GM23338 (cell line): ENCODE data around the gene MAP2K5. TPM values are rescaled to one million over a fixed set of nuclear protein-coding genes. Genes with fewer than 3 reads are reported as not detected.
A peak's percentile ranks its signal among the peaks of the same experiment; 100 is the strongest.

Experiments
- ATAC-seq: fragments of 200-7000 bp; cut with Tn5 transposase; 3 replicates; pipeline ENCODE4 v1.9.1; 2020
- DNase-seq: peaks from one replicate; pipeline ENCODE4 v3.0.0-alpha.2; 2015; ENCODE audit warnings: low spot score
- H2AFZ ChIP-seq: fragments of 200-600 bp; sonication (generic); 2 replicates; pipeline ENCODE4 v1.8.0; 2016; ENCODE audit warnings: antibody characterized with exemption, mild to moderate bottlenecking, moderate library complexity
- H3F3A ChIP-seq: fragments of 200-600 bp; sonication (generic); replicated peaks from 2 replicates; pipeline ENCODE4 v1.8.0; 2017; ENCODE audit warnings: antibody characterized with exemption, mixed run types, low read depth
- H3K27ac ChIP-seq: fragments of 200-600 bp; sonication (generic); 2 replicates; pipeline ENCODE4 v1.6.1; 2016; ENCODE audit warnings: low read depth
- H3K27me3 ChIP-seq: fragments of 200-600 bp; sonication (generic); 2 replicates; pipeline ENCODE4 v1.8.0; 2016; ENCODE audit warnings: mild to moderate bottlenecking, mixed run types, moderate library complexity; ENCODE audit not compliant: insufficient read depth
- H3K36me3 ChIP-seq: fragments of 200-600 bp; sonication (generic); 2 replicates; pipeline ENCODE4 v1.8.0; 2016; ENCODE audit warnings: mild to moderate bottlenecking; ENCODE audit not compliant: insufficient read depth
- H3K4me1 ChIP-seq: fragments of 200-600 bp; sonication (generic); 2 replicates; pipeline ENCODE4 v1.8.0; 2016; ENCODE audit warnings: mild to moderate bottlenecking, moderate library complexity; ENCODE audit not compliant: insufficient read depth
- H3K4me2 ChIP-seq: fragments of 200-600 bp; sonication (generic); 2 replicates; pipeline ENCODE4 v1.7.1; 2017; ENCODE audit warnings: mixed run types
- H3K4me3 ChIP-seq: fragments of 200-600 bp; sonication (generic); 2 replicates; pipeline ENCODE4 v1.6.1; 2016; ENCODE audit warnings: mixed run types
- H3K79me2 ChIP-seq: fragments of 200-600 bp; sonication (generic); replicated peaks from 2 replicates; pipeline ENCODE4 v1.8.0; 2017; ENCODE audit warnings: mild to moderate bottlenecking; ENCODE audit not compliant: insufficient read depth
- H3K9me2 ChIP-seq: fragments of 200-600 bp; sonication (generic); 2 replicates; pipeline ENCODE4 v1.8.0; 2017; ENCODE audit not compliant: insufficient read depth
- H4K20me1 ChIP-seq: fragments of 200-600 bp; sonication (generic); replicated peaks from 2 replicates; pipeline ENCODE4 v1.8.0; 2017; ENCODE audit warnings: mild to moderate bottlenecking; ENCODE audit not compliant: insufficient read depth
- H3K27ac Mint-ChIP-seq: 2 replicates; pipeline ENCODE4 v1.8.0; 2020; ENCODE audit warnings: inconsistent platforms, mild to moderate bottlenecking, moderate library complexity, mixed read lengths
- H3K27me3 Mint-ChIP-seq: 3 replicates; pipeline ENCODE4 v1.8.0; 2022; ENCODE audit warnings: low read depth, mild to moderate bottlenecking, moderate library complexity, mixed read lengths, inconsistent platforms; ENCODE audit not compliant: insufficient read depth, poor library complexity
- H3K36me3 Mint-ChIP-seq: 3 replicates; pipeline ENCODE4 v1.8.0; 2021; ENCODE audit warnings: low read depth, mild to moderate bottlenecking, inconsistent platforms, moderate library complexity, mixed read lengths
- H3K4me1 Mint-ChIP-seq: 3 replicates; pipeline ENCODE4 v1.8.0; 2020; ENCODE audit warnings: mild to moderate bottlenecking, inconsistent platforms, mixed read lengths
- H3K4me3 Mint-ChIP-seq: 3 replicates; pipeline ENCODE4 v1.8.0; 2021; ENCODE audit warnings: moderate library complexity, mild to moderate bottlenecking, inconsistent platforms, mixed read lengths
- H3K9me3 Mint-ChIP-seq: 3 replicates; pipeline ENCODE4 v1.8.0; 2020; ENCODE audit warnings: moderate library complexity, mild to moderate bottlenecking, inconsistent platforms, mixed read lengths
- CREB1 ChIP-seq: fragments of 250-450 bp; sonication (Bioruptor Pico); IDR thresholded peaks from 2 replicates; pipeline ENCODE4 v1.5.0; 2020; ENCODE audit warnings: low read depth, mild to moderate bottlenecking, moderate library complexity
- CTCF ChIP-seq, 2 experiments: fragments of 200-600 bp in 1 of 2; sonication (generic) in 1 of 2; conservative IDR thresholded peaks; 2 replicates each; pipeline versions ENCODE4 v1.5.1 to v1.6.1; 2016 to 2017; ENCODE audit warnings: antibody characterized with exemption in 2 of 2, low read depth in 2 of 2, mild to moderate bottlenecking in 2 of 2, moderate library complexity in 1 of 2
- ETS1 ChIP-seq: IDR thresholded peaks from 2 replicates; pipeline ENCODE4 v1.6.1; 2016; ENCODE audit warnings: antibody characterized with exemption
- EZH2 ChIP-seq: fragments of 200-600 bp; sonication (generic); IDR thresholded peaks from one replicate; pipeline ENCODE4 v1.8.0; 2017; ENCODE audit warnings: antibody characterized with exemption, mild to moderate bottlenecking, low read depth; ENCODE audit not compliant: unreplicated experiment
- EZH2phosphoT487 ChIP-seq: fragments of 200-600 bp; sonication (generic); IDR thresholded peaks from one replicate; pipeline ENCODE4 v1.8.1; 2018; ENCODE audit warnings: antibody characterized with exemption; ENCODE audit not compliant: unreplicated experiment
- JUNB ChIP-seq: IDR thresholded peaks from one replicate; pipeline ENCODE4 v1.6.1; 2016; ENCODE audit warnings: antibody characterized with exemption; ENCODE audit not compliant: unreplicated experiment
- NANOG ChIP-seq: IDR thresholded peaks from 2 replicates; pipeline ENCODE4 v1.6.1; 2016; ENCODE audit warnings: antibody characterized with exemption, borderline replicate concordance
- POLR2AphosphoS5 ChIP-seq: IDR thresholded peaks from 2 replicates; pipeline ENCODE4 v1.6.1; 2016; ENCODE audit warnings: antibody characterized with exemption, low read depth
- ZNF114 ChIP-seq: fragments of 250-450 bp; sonication (Bioruptor Pico); IDR thresholded peaks from 2 replicates; pipeline ENCODE4 v1.5.0; 2020; ENCODE audit warnings: mild to moderate bottlenecking, moderate library complexity
- ZNF331 ChIP-seq: fragments of 250-450 bp; sonication (Bioruptor Pico); IDR thresholded peaks from 2 replicates; pipeline ENCODE4 v1.5.0; 2020; ENCODE audit warnings: low read depth, mild to moderate bottlenecking, moderate library complexity
- polyA plus RNA-seq: library from polyadenylated mRNA; unstranded; fragments of >200 nt; fragmentation: Nextera tagmentation; extraction: Ambion mirVana; gene quantifications from 2 replicates; pipeline ENCODE4 v1.2.1, GENCODE V29; 2016
- total RNA-seq: library from RNA; depleted of rRNA; stranded (reverse); fragments of >200 nt; shearing (Covaris generic); gene quantifications from 2 replicates; pipeline ENCODE4 v1.2.3, GENCODE V29; 2014

Gene MAP2K5
- total and polyA plus RNA-seq, 2 experiments from 2014 or later = 6.5 to 13.6 TPM

GRCh38 chr15:67571648-67572415 is 29.3 kb downstream of the MAP2K5 start:
- no peaks in the 10 kb centered on the region for H3F3A ChIP-seq
- H3K9me2 ChIP-seq = no peaks in the 10 kb centered on the region
- no peak overlapping the region for H2AFZ ChIP-seq
- no peaks in the 10 kb centered on the region for H3K79me2 ChIP-seq
- no peak overlapping the region for H3K4me3 ChIP-seq
- no peaks in the 10 kb centered on the region for H3K27me3 ChIP-seq
- H3K4me2 ChIP-seq = no peak overlapping the region
- no peaks in the 10 kb centered on the region for H4K20me1 ChIP-seq
- H3K4me1 Mint-ChIP-seq = peaks cover 11% of the 10 kb centered on the region; the same call in 2 of the 3 replicates
- no peak overlapping the region for H3K4me3 Mint-ChIP-seq
- H3K9me3 Mint-ChIP-seq = no peaks in the 10 kb centered on the region
- H3K27ac Mint-ChIP-seq = no peak overlapping the region
- no peaks in the 10 kb centered on the region for H3K36me3 ChIP-seq
- ATAC-seq (no peak), DNase-seq (no peak)
- no peak overlapping the region for H3K27ac ChIP-seq
- 0 out of 2 replicates have a peak, but pooled peaks cover under 1% of the 10 kb centered on the region for H3K4me1 ChIP-seq
- no peaks in the 10 kb centered on the region for H3K36me3 Mint-ChIP-seq
- no peaks in the 10 kb centered on the region for H3K27me3 Mint-ChIP-seq
- peak in 1 of 2 experiments; percentile 34; a peak in 2 of 4 replicates for TF ChIP-seq CTCF (conservative IDR thresholded peaks at IDR 0.05; ENCODE audit: low read depth in 2 of 2)
- no peak for TF ChIP-seq POLR2AphosphoS5
- TF ChIP-seq EZH2 = no peak
- TF ChIP-seq ZNF114 (CRISPR knock-in tag) = no peak

GRCh38 chr15:67573194-67573593 is 30.7 kb downstream of the MAP2K5 start:
- no peaks in the 10 kb centered on the region for H3K79me2 ChIP-seq
- ATAC-seq (no peak), DNase-seq (no peak)
- H3K36me3 ChIP-seq = no peaks in the 10 kb centered on the region
- no peak overlapping the region for H3K27ac ChIP-seq
- H2AFZ ChIP-seq = no peak overlapping the region
- Mint-ChIP-seq H3K4me3 (no peak overlapping the region), H3K4me1 (peaks cover 11% of the 10 kb centered on the region; the same call in 2 of the 3 replicates), H3K36me3 (no peaks in the 10 kb centered on the region), H3K27me3 (no peaks in the 10 kb centered on the region), H3K27ac (no peak overlapping the region), H3K9me3 (no peaks in the 10 kb centered on the region)
- H3F3A ChIP-seq = no peaks in the 10 kb centered on the region
- H3K4me2 ChIP-seq = no peak overlapping the region
- H3K9me2 ChIP-seq = no peaks in the 10 kb centered on the region
- no peaks in the 10 kb centered on the region for H3K27me3 ChIP-seq
- H3K4me1 ChIP-seq = no peaks in the 10 kb centered on the region
- H3K4me3 ChIP-seq = no peak overlapping the region
- H4K20me1 ChIP-seq = no peaks in the 10 kb centered on the region
- no peak for TF ChIP-seq EZH2phosphoT487
- no peak for TF ChIP-seq POLR2AphosphoS5
- no peak for TF ChIP-seq CTCF (conservative IDR thresholded peaks at IDR 0.05; ENCODE audit: low read depth in 2 of 2)
- no peak for TF ChIP-seq CREB1 (CRISPR knock-in tag)
- TF ChIP-seq EZH2 = no peak
- no peak for TF ChIP-seq ETS1
- TF ChIP-seq JUNB = no peak
- no peak for TF ChIP-seq ZNF331 (CRISPR knock-in tag)
- no peak for TF ChIP-seq NANOG
